WTC11 (cell line): ENCODE measurements around the gene KLK1. TPM values are rescaled to one million over a fixed set of nuclear protein-coding genes. Genes with fewer than 3 reads are reported as not detected.

Source experiments
- ATAC-seq: fragments of 200-7000 bp; cut with Tn5 transposase; 2 replicates; pipeline ENCODE4 v1.10.0; 2021; ENCODE audit warnings: mild to moderate bottlenecking, moderate library complexity
- CTCF ChIA-PET: fragments of 300-600 bp; sonication (Branson Sonifier 250); formaldehyde crosslinking; loops from one replicate; lab custom pipeline; 2021; ENCODE audit warnings: antibody characterized with exemption; lab: Charles Lee
- POLR2A ChIA-PET: fragments of 350-600 bp; sonication (Branson Sonifier 250); formaldehyde crosslinking; loops from one replicate; lab custom pipeline; 2021; ENCODE audit warnings: antibody characterized with exemption; lab: Charles Lee
- DNase-seq: peaks from one replicate; pipeline ENCODE4 v3.0.0; 2021; ENCODE audit warnings: low spot score
- H3K27ac Mint-ChIP-seq: 2 replicates; pipeline ENCODE4 v1.8.0; 2021; ENCODE audit warnings: mixed read lengths
- H3K27me3 Mint-ChIP-seq: 2 replicates; pipeline ENCODE4 v1.8.0; 2021; ENCODE audit warnings: low read depth, mild to moderate bottlenecking, moderate library complexity, mixed read lengths
- H3K36me3 Mint-ChIP-seq: 2 replicates; pipeline ENCODE4 v1.8.0; 2021; ENCODE audit warnings: mixed read lengths
- H3K4me1 Mint-ChIP-seq: 2 replicates; pipeline ENCODE4 v1.8.0; 2022; ENCODE audit warnings: mixed read lengths
- H3K4me3 Mint-ChIP-seq: 2 replicates; pipeline ENCODE4 v1.8.0; 2021; ENCODE audit warnings: mild to moderate bottlenecking, moderate library complexity, mixed read lengths
- H3K9me3 Mint-ChIP-seq: 2 replicates; pipeline ENCODE4 v1.8.0; 2021; ENCODE audit warnings: mixed read lengths
- CREM ChIP-seq: sonication (generic); formaldehyde crosslinking; IDR thresholded peaks from 2 replicates; pipeline ENCODE4 v1.8.1; 2022; ENCODE audit warnings: mild to moderate bottlenecking, missing genetic modification reagents, moderate library complexity
- ETV6 ChIP-seq: sonication (generic); formaldehyde crosslinking; IDR thresholded peaks from 2 replicates; pipeline ENCODE4 v1.8.1; 2022; ENCODE audit warnings: mild to moderate bottlenecking, missing genetic modification reagents
- FOXP1 ChIP-seq: sonication (generic); formaldehyde crosslinking; IDR thresholded peaks from 2 replicates; pipeline ENCODE4 v1.8.0; 2022; ENCODE audit warnings: missing genetic modification reagents, mild to moderate bottlenecking, moderate library complexity, borderline replicate concordance
- IRF2 ChIP-seq: sonication (generic); formaldehyde crosslinking; IDR thresholded peaks from 2 replicates; pipeline ENCODE4 v1.8.0; 2022; ENCODE audit warnings: low read depth, missing genetic modification reagents, borderline replicate concordance
- NFE2L1 ChIP-seq: sonication (generic); formaldehyde crosslinking; IDR thresholded peaks from 2 replicates; pipeline ENCODE4 v1.8.1; 2023; ENCODE audit warnings: missing genetic modification reagents
- SP1 ChIP-seq: sonication (generic); formaldehyde crosslinking; conservative IDR thresholded peaks from 2 replicates; pipeline ENCODE4 v1.8.1; 2022; ENCODE audit warnings: missing genetic modification reagents
- TEAD1 ChIP-seq: sonication (generic); formaldehyde crosslinking; IDR thresholded peaks from 2 replicates; pipeline ENCODE4 v1.8.0; 2022; ENCODE audit warnings: mild to moderate bottlenecking, missing genetic modification reagents
- total RNA-seq: library from RNA; stranded (reverse); gene quantifications from 3 replicates; pipeline ENCODE4 v1.2.3, GENCODE V29; 2021
- TF ChIP-seq, protein P1 (sequence below): sonication (generic); formaldehyde crosslinking; IDR thresholded peaks from 2 replicates; pipeline ENCODE4 v1.8.0; 2022; ENCODE audit warnings: mild to moderate bottlenecking, missing genetic modification reagents
- TF ChIP-seq, protein P2 (sequence below): sonication (generic); formaldehyde crosslinking; IDR thresholded peaks from 2 replicates; pipeline ENCODE4 v1.8.1; 2022; ENCODE audit warnings: low read depth, mild to moderate bottlenecking, moderate library complexity, missing genetic modification reagents, borderline replicate concordance
- TF ChIP-seq, protein P3 (sequence below): sonication (generic); formaldehyde crosslinking; IDR thresholded peaks from 2 replicates; pipeline ENCODE4 v1.8.0; 2022; ENCODE audit warnings: mild to moderate bottlenecking, missing genetic modification reagents
- TF ChIP-seq, protein P4 (sequence below): fragments of 250-450 bp; sonication (Bioruptor Pico); IDR thresholded peaks from 2 replicates; pipeline ENCODE4 v1.9.0; 2021; ENCODE audit warnings: mild to moderate bottlenecking, borderline replicate concordance
- TF ChIP-seq, protein P5 (sequence below): sonication (generic); formaldehyde crosslinking; IDR thresholded peaks from 2 replicates; pipeline ENCODE4 v1.8.0; 2023; ENCODE audit warnings: missing genetic modification reagents, mild to moderate bottlenecking, borderline replicate concordance
- TF ChIP-seq, protein P6 (sequence below): sonication (generic); formaldehyde crosslinking; IDR thresholded peaks from 2 replicates; pipeline ENCODE4 v1.8.1; 2022; ENCODE audit warnings: low read depth, missing genetic modification reagents, borderline replicate concordance

The KLK1 gene
- total RNA-seq, 1 experiment from 2014 or later, result 3.9 TPM

DNA sequence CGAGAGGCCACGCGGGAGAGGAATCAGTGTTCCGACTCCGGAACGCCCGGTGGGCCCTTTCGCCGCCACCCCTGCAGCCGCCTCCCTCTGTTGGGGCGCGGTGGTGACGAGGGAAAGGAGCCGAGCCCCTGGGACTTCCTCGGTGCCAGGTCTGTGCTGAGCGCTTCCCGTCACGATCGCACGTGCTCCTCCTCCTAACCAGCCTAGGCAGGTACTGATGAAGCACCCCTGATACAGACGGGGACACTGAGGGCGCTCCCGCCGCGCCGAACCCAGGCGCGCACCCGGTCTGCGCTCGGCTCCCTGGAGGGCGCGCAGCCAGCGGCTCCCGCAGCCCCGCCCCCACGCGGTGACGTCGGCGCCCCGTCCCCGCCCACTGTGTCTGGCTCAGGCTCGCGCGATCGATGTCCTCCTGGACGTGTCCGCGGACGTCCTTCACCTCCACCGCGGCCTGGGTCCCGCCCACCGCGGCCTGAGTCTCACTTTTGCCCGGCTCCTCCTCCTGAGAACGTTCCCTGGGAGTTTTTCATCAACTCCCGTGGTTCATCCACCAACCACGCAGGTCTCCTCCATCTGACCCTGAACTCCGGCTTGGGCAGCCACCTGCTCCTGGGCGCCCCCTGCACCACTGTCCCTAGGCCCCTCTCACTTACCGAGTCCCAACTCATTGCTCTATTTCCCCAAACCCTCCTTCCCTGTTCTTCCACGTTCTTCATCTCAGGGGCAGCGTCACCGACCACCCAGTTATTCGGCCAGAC, 12.4 kb upstream of the KLK1 start (continued):
- peak; percentile 26; the same call in 1 of the 2 replicates for TF ChIP-seq ETV6 (CRISPR knock-in tag)
- TF ChIP-seq CREM, result peak; percentile 74; the same call in 1 of the 2 replicates
- no peak for TF ChIP-seq IRF2 (CRISPR knock-in tag)
- TF ChIP-seq TEAD1, result 0 out of 2 replicates have a peak, but pooled peaks have one; percentile 12
- TF ChIP-seq, protein P1, sequence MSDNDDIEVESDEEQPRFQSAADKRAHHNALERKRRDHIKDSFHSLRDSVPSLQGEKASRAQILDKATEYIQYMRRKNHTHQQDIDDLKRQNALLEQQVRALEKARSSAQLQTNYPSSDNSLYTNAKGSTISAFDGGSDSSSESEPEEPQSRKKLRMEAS (CRISPR knock-in tag), result peak; percentile 32; the same call in 1 of the 2 replicates
- TF ChIP-seq, protein P2, sequence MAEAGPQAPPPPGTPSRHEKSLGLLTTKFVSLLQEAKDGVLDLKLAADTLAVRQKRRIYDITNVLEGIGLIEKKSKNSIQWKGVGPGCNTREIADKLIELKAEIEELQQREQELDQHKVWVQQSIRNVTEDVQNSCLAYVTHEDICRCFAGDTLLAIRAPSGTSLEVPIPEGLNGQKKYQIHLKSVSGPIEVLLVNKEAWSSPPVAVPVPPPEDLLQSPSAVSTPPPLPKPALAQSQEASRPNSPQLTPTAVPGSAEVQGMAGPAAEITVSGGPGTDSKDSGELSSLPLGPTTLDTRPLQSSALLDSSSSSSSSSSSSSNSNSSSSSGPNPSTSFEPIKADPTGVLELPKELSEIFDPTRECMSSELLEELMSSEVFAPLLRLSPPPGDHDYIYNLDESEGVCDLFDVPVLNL, result no peak
- no peak for TF ChIP-seq NFE2L1 (CRISPR knock-in tag)
- peak; percentile 79; the same call in 1 of the 2 replicates for TF ChIP-seq FOXP1 (CRISPR knock-in tag)
- TF ChIP-seq, protein P3, sequence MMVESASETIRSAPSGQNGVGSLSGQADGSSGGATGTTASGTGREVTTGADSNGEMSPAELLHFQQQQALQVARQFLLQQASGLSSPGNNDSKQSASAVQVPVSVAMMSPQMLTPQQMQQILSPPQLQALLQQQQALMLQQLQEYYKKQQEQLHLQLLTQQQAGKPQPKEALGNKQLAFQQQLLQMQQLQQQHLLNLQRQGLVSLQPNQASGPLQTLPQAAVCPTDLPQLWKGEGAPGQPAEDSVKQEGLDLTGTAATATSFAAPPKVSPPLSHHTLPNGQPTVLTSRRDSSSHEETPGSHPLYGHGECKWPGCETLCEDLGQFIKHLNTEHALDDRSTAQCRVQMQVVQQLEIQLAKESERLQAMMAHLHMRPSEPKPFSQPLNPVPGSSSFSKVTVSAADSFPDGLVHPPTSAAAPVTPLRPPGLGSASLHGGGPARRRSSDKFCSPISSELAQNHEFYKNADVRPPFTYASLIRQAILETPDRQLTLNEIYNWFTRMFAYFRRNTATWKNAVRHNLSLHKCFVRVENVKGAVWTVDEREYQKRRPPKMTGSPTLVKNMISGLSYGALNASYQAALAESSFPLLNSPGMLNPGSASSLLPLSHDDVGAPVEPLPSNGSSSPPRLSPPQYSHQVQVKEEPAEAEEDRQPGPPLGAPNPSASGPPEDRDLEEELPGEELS, result peak; percentile 78; the same call in 1 of the 2 replicates

DNA sequence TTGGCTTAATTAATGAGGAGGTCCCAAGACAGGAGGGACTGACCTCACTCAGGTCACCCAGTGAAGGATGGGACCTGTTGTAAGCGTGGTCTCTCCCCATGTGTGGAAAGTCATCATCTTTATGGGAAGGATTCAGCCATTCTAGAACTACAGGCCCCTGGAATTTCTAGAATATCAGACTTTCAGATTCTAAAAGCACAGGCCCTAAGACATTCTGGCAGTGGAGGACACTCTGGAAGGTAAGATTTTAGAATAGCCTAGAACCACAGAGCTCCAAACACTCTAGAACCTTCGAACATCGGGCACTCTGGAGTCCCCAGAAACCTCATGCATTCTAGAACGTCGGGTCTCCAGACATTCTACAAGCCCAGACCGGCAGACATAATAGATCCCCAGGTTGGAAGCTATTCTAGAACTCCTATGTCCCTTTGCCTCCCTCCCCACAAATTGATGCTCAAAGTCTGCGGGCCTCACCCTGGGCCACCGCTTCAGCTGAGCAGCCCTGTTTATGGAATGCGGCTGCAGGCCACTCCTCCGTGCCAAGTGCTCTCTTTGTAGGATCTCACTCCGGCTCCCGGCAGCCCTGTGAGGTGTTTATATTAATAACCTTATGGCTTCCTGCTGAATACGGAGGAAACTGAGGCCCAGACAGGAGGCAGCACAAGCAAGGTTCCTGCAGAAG, 11.7 kb upstream of the KLK1 start:
- Mint-ChIP-seq H3K27me3 (peaks cover 62% of the 10 kb centered on the region), H3K36me3 (no peaks in the 10 kb centered on the region), H3K9me3 (no peaks in the 10 kb centered on the region), H3K27ac (no peak overlapping the region), H3K4me3 (peak overlapping the region; percentile 83), H3K4me1 (peaks cover 19% of the 10 kb centered on the region)
- CTCF ChIA-PET, result interaction anchor here (0.5 kb wide), 1 partner anchor 68 kb away, joined by 3 read pairs; no protein-coding TSS in a partner anchor
- ATAC-seq, result peak; percentile 44
- no peak for DNase-seq
- POLR2A ChIA-PET, result no interaction called here
- TF ChIP-seq SP1 (CRISPR knock-in tag) (no peak), IRF2 (CRISPR knock-in tag) (no peak), FOXP1 (CRISPR knock-in tag) (no peak)
- TF ChIP-seq, protein P4, sequence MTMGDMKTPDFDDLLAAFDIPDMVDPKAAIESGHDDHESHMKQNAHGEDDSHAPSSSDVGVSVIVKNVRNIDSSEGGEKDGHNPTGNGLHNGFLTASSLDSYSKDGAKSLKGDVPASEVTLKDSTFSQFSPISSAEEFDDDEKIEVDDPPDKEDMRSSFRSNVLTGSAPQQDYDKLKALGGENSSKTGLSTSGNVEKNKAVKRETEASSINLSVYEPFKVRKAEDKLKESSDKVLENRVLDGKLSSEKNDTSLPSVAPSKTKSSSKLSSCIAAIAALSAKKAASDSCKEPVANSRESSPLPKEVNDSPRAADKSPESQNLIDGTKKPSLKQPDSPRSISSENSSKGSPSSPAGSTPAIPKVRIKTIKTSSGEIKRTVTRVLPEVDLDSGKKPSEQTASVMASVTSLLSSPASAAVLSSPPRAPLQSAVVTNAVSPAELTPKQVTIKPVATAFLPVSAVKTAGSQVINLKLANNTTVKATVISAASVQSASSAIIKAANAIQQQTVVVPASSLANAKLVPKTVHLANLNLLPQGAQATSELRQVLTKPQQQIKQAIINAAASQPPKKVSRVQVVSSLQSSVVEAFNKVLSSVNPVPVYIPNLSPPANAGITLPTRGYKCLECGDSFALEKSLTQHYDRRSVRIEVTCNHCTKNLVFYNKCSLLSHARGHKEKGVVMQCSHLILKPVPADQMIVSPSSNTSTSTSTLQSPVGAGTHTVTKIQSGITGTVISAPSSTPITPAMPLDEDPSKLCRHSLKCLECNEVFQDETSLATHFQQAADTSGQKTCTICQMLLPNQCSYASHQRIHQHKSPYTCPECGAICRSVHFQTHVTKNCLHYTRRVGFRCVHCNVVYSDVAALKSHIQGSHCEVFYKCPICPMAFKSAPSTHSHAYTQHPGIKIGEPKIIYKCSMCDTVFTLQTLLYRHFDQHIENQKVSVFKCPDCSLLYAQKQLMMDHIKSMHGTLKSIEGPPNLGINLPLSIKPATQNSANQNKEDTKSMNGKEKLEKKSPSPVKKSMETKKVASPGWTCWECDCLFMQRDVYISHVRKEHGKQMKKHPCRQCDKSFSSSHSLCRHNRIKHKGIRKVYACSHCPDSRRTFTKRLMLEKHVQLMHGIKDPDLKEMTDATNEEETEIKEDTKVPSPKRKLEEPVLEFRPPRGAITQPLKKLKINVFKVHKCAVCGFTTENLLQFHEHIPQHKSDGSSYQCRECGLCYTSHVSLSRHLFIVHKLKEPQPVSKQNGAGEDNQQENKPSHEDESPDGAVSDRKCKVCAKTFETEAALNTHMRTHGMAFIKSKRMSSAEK (CRISPR knock-in tag), result no peak
- TF ChIP-seq, protein P5, sequence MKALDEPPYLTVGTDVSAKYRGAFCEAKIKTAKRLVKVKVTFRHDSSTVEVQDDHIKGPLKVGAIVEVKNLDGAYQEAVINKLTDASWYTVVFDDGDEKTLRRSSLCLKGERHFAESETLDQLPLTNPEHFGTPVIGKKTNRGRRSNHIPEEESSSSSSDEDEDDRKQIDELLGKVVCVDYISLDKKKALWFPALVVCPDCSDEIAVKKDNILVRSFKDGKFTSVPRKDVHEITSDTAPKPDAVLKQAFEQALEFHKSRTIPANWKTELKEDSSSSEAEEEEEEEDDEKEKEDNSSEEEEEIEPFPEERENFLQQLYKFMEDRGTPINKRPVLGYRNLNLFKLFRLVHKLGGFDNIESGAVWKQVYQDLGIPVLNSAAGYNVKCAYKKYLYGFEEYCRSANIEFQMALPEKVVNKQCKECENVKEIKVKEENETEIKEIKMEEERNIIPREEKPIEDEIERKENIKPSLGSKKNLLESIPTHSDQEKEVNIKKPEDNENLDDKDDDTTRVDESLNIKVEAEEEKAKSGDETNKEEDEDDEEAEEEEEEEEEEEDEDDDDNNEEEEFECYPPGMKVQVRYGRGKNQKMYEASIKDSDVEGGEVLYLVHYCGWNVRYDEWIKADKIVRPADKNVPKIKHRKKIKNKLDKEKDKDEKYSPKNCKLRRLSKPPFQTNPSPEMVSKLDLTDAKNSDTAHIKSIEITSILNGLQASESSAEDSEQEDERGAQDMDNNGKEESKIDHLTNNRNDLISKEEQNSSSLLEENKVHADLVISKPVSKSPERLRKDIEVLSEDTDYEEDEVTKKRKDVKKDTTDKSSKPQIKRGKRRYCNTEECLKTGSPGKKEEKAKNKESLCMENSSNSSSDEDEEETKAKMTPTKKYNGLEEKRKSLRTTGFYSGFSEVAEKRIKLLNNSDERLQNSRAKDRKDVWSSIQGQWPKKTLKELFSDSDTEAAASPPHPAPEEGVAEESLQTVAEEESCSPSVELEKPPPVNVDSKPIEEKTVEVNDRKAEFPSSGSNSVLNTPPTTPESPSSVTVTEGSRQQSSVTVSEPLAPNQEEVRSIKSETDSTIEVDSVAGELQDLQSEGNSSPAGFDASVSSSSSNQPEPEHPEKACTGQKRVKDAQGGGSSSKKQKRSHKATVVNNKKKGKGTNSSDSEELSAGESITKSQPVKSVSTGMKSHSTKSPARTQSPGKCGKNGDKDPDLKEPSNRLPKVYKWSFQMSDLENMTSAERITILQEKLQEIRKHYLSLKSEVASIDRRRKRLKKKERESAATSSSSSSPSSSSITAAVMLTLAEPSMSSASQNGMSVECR (CRISPR knock-in tag), result no peak
- TF ChIP-seq, protein P6, sequence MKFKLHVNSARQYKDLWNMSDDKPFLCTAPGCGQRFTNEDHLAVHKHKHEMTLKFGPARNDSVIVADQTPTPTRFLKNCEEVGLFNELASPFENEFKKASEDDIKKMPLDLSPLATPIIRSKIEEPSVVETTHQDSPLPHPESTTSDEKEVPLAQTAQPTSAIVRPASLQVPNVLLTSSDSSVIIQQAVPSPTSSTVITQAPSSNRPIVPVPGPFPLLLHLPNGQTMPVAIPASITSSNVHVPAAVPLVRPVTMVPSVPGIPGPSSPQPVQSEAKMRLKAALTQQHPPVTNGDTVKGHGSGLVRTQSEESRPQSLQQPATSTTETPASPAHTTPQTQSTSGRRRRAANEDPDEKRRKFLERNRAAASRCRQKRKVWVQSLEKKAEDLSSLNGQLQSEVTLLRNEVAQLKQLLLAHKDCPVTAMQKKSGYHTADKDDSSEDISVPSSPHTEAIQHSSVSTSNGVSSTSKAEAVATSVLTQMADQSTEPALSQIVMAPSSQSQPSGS, result no peak
- TF ChIP-seq, all 79 proteins: peak for 0
